Mucosa of rectum (tissue), 2 donors: Measurements from ENCODE around the gene BZW1.
"Not testable (repeated sequence)": the region's sequence is repeated elsewhere in the genome, so short reads cannot be mapped to it uniquely, and the experiment has no call there.

Experiments
- H3K27ac ChIP-seq, 2 donors: one replicate each; pipeline ENCODE4 v1.7.0; 2013; ENCODE audit warnings: inconsistent platforms in 2 of 2, low read depth in 2 of 2, low read length in 2 of 2
- H3K27me3 ChIP-seq, 2 donors: one replicate each; pipeline ENCODE4 v1.7.0; 2013; ENCODE audit warnings: low read length in 2 of 2; ENCODE audit not compliant: control insufficient read depth in 2 of 2, insufficient read depth in 2 of 2
- H3K36me3 ChIP-seq, 2 donors: one replicate each; pipeline ENCODE4 v1.7.0; 2013; ENCODE audit warnings: low read length in 2 of 2; ENCODE audit not compliant: control insufficient read depth in 2 of 2, insufficient read depth in 2 of 2
- H3K4me1 ChIP-seq, 2 donors: one replicate each; pipeline ENCODE4 v1.7.0; 2013; ENCODE audit warnings: low read length in 2 of 2, mild to moderate bottlenecking in 1 of 2; ENCODE audit not compliant: control insufficient read depth in 2 of 2, insufficient read depth in 2 of 2
- H3K4me3 ChIP-seq, 2 donors: one replicate each; pipeline ENCODE4 v1.7.0; 2013; ENCODE audit warnings: low read length in 2 of 2
- H3K9ac ChIP-seq, 2 donors: one replicate each; pipeline ENCODE4 v1.7.0; 2013; ENCODE audit warnings: low read length in 2 of 2, low read depth in 1 of 2, mild to moderate bottlenecking in 1 of 2
- H3K9me3 ChIP-seq, 2 donors: one replicate each; pipeline ENCODE4 v1.7.0; 2013; ENCODE audit warnings: low read length in 2 of 2; ENCODE audit not compliant: control insufficient read depth in 2 of 2
- donor health status: healthy.
- donor health status: Normal muscosa, but diverticular disease.

The BZW1 gene

GRCh38 chr2:200809506-200810251, 2.0 kb upstream of the BZW1 start:
- Histone ChIP-seq H3K27me3 (no peaks in the 10 kb centered on the region), H3K4me3 (no peak overlapping the region), H3K9ac (no peak overlapping the region), H3K36me3 (peaks cover 8 to 9% of the 10 kb centered on the region in 2 donors), H3K27ac (peak overlapping the region in 1 of 2 donors; percentile 98), H3K9me3 (no peaks in the 10 kb centered on the region), H3K4me1 (peaks cover 19 to 21% of the 10 kb centered on the region in 2 donors)

GRCh38 chr2:200810252-200810997, 1.3 kb upstream of the BZW1 start:
- Histone ChIP-seq H3K4me1 (peaks cover 19 to 21% of the 10 kb centered on the region in 2 donors), H3K27me3 (no peaks in the 10 kb centered on the region), H3K9me3 (no peaks in the 10 kb centered on the region), H3K4me3 (peak overlapping the region; percentile 80 to 82), H3K27ac (peak overlapping the region; percentile 98), H3K9ac (peak overlapping the region; percentile 79 to 94), H3K36me3 (peaks cover 16% of the 10 kb centered on the region in 2 donors)

- H3K4me1 ChIP-seq = peaks cover 19 to 21% of the 10 kb centered on the region in 2 donors
- H3K36me3 ChIP-seq = peaks cover 20 to 21% of the 10 kb centered on the region in 2 donors
- peak overlapping the region; percentile 79 to 94 for H3K9ac ChIP-seq
- H3K9me3 ChIP-seq = no peaks in the 10 kb centered on the region
- peak overlapping the region; percentile 98 for H3K27ac ChIP-seq
- no peaks in the 10 kb centered on the region for H3K27me3 ChIP-seq
- peak overlapping the region; percentile 80 to 82 for H3K4me3 ChIP-seq
Observed at GRCh38 chr2:200810998-200811332, 745 bp upstream of the BZW1 start.

GRCh38 chr2:200812122-200813022, 662 bp downstream of the BZW1 start:
- peak overlapping the region; percentile 98 for H3K27ac ChIP-seq
- H3K27me3 ChIP-seq = no peaks in the 10 kb centered on the region
- H3K4me3 ChIP-seq = peak overlapping the region; percentile 80 to 82
- peaks cover 19 to 21% of the 10 kb centered on the region in 2 donors for H3K4me1 ChIP-seq
- peak overlapping the region; percentile 93 to 94 for H3K9ac ChIP-seq
- no peaks in the 10 kb centered on the region for H3K9me3 ChIP-seq
- H3K36me3 ChIP-seq = peaks cover 35% of the 10 kb centered on the region in 2 donors

- Histone ChIP-seq H3K4me3 (no peak overlapping the region), H3K4me1 (peaks cover 19 to 21% of the 10 kb centered on the region in 2 donors), H3K9me3 (no peaks in the 10 kb centered on the region), H3K36me3 (peaks cover 54 to 55% of the 10 kb centered on the region in 2 donors), H3K27ac (no peak overlapping the region), H3K27me3 (no peaks in the 10 kb centered on the region), H3K9ac (no peak overlapping the region)
Observed at GRCh38 chr2:200814276-200814815, 2.6 kb downstream of the BZW1 start.

- Histone ChIP-seq H3K36me3 (peaks cover 55 to 58% of the 10 kb centered on the region in 2 donors), H3K9ac (no peak overlapping the region), H3K4me1 (peaks cover 19 to 20% of the 10 kb centered on the region in 2 donors), H3K27ac (no peak overlapping the region), H3K27me3 (no peaks in the 10 kb centered on the region), H3K9me3 (no peaks in the 10 kb centered on the region), H3K4me3 (no peak overlapping the region)
Observed at GRCh38 chr2:200814917-200815316, 3.2 kb downstream of the BZW1 start.

- H3K4me1 ChIP-seq, H3K27ac ChIP-seq: not testable (repeated sequence)
- peaks cover 75% of the 10 kb centered on the region in 2 donors for H3K36me3 ChIP-seq
Observed at GRCh38 chr2:200818732-200819131, 7.0 kb downstream of the BZW1 start.

GRCh38 chr2:200820573-200821234, 9.0 kb downstream of the BZW1 start:
- Histone ChIP-seq H3K9ac (no peak overlapping the region), H3K9me3 (no peaks in the 10 kb centered on the region), H3K4me3 (no peak overlapping the region), H3K4me1 (no peaks in the 10 kb centered on the region), H3K27ac (no peak overlapping the region), H3K27me3 (no peaks in the 10 kb centered on the region), H3K36me3 (peaks cover 57 to 63% of the 10 kb centered on the region in 2 donors)

More at GRCh38 chr2:200818732-200819131, 7.0 kb downstream of the BZW1 start:
- H3K9me3 ChIP-seq, H3K27me3 ChIP-seq, H3K4me3 ChIP-seq, H3K9ac ChIP-seq: not testable (repeated sequence)

GRCh38 chr2:200821686-200822245, 10.1 kb downstream of the BZW1 start:
- no peak overlapping the region for H3K27ac ChIP-seq
- H3K4me3 ChIP-seq = no peak overlapping the region
- H3K4me1 ChIP-seq = no peaks in the 10 kb centered on the region
- H3K36me3 ChIP-seq = peaks cover 46 to 53% of the 10 kb centered on the region in 2 donors
- H3K9ac ChIP-seq = no peak overlapping the region
- no peaks in the 10 kb centered on the region for H3K27me3 ChIP-seq
- H3K9me3 ChIP-seq = no peaks in the 10 kb centered on the region
